Limb (tissue), 2 donors: ENCODE data around the gene CHRM4.
A peak's percentile ranks its signal among the peaks of the same experiment; 100 is the strongest.

Experiments
- DNase-seq, 2 donors: peaks; one replicate each; pipeline ENCODE4 v3.0.0-alpha.2; 2016; ENCODE audit errors: extremely low spot score in 2 of 2

The CHRM4 gene

GRCh38 chr11:46391578-46392420, at the start of gene CHRM4:
CHRM4 (minus strand) TSS chr11:46391776; CDS start chr11:46386557, 5,219 bp downstream.
- peak in 1 of 2 donors; percentile 78 for DNase-seq

DNA sequence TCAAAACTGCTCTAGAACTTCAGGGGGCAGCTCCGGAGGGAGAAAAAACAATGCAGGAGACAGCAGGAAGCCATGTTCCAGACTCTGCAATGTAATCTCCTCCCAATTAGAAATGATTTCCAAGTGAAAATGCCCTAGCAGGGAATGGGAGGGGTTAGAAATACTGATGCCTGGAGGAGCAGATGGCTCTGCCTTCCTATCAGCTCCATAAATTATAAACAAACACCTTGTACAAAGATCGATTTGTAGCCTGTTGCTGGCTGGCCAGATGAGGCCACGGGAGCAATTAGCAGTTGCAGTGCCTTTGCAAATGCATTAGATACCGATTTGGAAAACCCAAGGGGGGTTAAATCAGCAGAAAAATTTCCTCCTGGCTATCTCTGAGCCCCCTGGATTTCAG, 46.6 kb upstream of the CHRM4 start:
- DNase-seq: no peak

DNA sequence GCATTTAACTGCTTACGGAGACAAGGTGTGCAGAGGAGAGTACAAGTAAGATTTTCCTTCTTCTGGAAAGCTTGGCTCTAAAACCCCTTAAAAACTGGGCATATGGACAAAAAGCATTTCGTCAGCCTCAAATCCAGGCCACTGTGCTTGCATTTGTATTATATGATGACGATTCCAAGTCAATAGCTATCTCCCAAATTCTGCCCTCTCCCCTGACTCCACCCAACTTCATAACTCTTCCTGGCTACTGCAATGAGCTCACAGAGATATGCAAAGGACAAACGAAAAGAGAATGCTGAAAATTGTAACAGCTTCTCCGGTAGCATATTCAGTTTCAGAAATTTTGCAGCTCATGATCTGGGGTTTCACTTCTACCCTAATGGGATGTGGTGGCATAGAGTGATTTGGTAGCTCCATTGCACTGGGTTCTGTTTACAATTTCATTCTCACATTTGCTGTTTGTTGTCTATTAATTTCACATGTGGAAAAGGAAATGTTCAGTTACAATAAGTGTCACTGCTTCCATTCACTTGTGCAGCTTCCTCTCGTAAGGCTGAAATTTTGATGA, 45.6 kb upstream of the CHRM4 start:
- no peak for DNase-seq

- no peak for DNase-seq
Measured at GRCh38 chr11:46436113-46436512, 44.5 kb upstream of the CHRM4 start.

DNA sequence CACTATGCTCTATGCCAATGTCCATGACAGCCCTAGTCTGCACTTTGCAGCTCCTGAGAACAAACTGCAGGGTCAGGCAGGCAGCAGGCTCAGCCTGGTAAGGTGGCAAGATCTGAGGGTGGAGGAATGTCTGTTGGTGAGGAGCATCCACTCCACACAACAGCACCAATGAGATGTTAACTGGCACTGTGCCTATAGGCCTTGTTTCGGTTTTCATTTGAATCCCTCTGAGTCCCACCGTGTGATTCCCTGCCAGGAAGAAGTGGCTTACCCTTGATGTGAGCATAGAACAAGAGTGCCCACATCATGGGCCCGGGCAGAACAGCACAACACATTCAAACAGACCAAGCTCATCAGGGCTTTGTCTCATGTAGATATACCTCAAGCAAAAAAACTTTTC, 44.1 kb upstream of the CHRM4 start:
- no peak for DNase-seq

DNA sequence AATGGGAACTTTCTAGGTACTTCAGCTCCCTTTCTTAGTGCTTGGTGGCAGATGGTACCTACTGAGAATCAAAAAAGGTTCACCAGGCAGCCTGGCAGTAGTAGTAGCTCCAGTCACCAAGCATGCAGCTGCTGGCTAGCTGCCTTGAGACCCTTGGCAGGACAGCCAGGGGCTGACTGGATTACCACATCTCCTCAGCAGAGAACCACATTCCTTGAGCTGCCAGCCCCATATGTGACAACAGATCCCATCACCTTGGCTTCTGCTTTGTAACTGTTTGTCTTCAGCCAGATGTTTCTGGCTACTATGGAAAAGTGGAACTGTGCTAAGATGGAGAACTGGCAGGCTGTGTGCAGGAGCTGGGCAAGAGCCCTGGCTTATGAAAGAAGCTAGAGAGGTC, 39.6 kb upstream of the CHRM4 start:
- DNase-seq: no peak

DNA sequence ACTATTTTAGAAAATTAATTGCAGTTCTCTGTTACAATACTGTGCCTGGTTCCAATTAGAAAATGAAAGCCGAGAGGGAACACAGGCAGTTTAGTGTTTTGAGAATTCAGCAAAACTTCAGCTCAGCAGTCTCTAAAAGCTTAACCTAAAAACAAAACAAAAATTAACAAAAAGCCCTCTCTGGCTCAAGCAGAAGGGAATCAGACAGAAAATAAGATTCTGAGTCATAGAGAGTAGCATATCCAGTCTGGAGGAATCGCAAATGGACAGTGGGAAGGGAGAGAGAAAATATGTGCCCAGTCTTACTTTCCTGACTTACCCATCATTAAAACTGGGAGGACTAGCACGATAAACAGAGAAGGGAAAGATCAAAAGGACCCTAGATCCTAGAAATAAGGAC, 38.1 kb upstream of the CHRM4 start:
- no peak for DNase-seq

DNA sequence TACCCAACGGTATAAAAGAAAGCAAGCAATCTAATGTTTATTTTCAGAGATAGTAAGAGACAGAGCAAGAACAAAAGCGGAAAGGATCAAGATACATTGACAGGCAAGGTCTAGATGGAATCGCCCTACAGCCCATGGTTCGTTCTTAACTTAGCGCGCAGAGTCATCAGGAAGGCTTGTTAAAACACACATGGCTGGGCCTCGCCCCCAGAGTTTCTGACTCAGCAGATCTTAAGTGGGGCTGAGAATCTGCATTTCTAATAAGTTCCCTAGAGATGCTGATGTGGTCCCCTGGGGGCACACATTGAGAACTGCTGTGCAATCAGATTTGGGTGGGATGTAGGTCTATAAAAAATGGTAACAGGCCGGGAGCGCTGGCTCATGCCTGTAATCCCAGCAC, 35.8 kb upstream of the CHRM4 start:
- no peak for DNase-seq

DNA sequence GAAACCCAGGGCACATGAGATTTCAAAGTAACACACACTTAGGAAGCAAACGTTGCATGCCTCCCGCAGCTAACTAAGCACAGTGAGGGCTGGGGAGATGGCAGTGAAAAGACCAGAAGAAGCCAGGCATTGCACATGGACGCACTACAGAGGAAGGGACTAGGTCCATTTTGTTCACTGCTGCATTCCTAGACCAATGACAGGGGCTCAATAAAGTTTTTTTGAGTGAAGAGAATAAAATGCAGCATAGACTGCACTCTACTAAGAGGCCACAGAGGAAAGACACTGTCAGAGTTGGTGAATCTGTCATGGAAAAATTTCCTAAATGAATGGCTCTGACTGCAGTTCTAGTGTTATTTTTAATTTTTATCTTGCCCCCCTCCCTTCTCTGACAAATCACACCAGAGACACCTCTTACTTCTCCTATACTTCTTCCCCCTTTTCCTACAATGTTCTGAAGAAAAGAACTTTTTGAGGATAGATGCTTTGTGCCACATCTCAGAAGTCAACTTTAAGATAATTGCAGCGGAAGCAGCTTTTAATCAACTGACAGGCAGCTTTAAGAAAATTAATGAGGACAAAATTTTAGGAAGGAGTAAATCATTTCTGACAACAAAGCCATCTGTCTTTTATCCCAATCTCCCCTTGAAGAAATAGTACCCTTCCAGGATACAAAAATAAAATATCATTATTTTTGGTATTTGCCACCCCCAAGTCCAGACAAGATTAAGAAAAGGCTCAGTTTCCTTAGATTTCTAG, 34.8 kb upstream of the CHRM4 start:
- DNase-seq: no peak

- DNase-seq: no peak
Measured at GRCh38 chr11:46422588-46422987, 31.0 kb upstream of the CHRM4 start.

GRCh38 chr11:46421257-46421880, 29.8 kb upstream of the CHRM4 start:
- DNase-seq: no peak

DNA sequence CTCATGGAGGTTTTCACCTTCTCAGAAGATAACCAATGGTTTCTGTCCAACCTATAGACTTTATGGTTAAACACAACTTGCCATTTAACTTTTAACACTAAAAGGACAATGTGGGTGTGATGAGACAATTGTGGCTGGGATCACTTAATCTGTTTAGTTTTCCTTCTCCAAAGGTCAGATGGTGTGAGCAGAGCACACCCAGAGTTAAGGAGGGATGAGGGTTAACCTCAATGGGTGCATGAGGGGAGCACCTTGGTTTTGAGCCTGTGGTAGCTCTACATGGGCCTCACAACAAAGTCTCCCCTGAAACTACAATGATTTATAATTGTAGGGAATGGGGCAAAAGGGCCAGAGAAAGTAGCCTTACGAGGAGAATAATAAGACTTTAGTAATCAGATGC, 28.9 kb upstream of the CHRM4 start:
- no peak for DNase-seq

DNA sequence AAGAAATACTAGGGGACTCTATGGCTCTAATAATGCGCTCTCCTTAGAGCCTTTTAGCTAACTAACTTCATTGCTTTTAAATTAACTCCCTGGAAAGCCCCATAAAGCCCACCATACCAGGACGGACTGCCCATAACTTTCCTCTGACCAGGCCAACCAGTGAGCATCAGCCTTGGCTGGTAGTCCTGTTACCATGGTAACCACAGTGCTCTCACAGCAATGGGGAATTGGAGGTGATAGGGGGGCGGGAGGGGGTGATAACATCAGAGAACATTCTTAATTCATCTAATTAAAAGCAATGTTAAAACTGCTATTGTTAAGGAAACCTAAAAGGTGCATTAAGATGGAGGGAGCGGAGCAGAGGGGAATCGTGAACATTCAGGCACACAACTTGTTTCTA, 27.2 kb upstream of the CHRM4 start:
- DNase-seq: no peak

GRCh38 chr11:46417711-46418110, 26.1 kb upstream of the CHRM4 start:
- DNase-seq: no peak

- no peak for DNase-seq
Measured at GRCh38 chr11:46414879-46415278, 23.3 kb upstream of the CHRM4 start.

- DNase-seq: peak in 1 of 2 donors; percentile 45
Measured at GRCh38 chr11:46414466-46414796, 22.9 kb upstream of the CHRM4 start.

GRCh38 chr11:46413760-46414465, 22.3 kb upstream of the CHRM4 start:
- DNase-seq: no peak

DNA sequence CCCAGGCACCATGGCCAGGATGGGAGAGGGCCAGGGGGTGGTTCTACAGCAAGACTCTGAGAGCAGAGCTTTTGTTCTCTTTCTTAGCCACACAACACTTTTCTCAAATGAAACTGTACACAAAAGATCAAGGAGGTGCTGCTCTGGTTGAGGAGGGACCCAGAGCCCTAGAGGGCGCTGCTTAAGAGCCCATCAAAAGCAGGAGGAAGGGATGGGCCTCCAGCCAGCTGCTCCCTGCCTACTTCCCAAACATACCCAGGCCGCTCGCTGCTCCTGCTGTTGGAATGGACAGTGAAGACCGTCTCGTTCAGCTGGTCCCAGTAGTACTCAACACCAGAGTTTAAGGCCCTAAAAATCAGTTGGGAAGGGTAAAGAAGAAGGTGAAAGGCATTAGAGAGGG, 18.4 kb upstream of the CHRM4 start:
- no peak for DNase-seq

GRCh38 chr11:46408407-46408986, 16.9 kb upstream of the CHRM4 start:
- no peak for DNase-seq

DNA sequence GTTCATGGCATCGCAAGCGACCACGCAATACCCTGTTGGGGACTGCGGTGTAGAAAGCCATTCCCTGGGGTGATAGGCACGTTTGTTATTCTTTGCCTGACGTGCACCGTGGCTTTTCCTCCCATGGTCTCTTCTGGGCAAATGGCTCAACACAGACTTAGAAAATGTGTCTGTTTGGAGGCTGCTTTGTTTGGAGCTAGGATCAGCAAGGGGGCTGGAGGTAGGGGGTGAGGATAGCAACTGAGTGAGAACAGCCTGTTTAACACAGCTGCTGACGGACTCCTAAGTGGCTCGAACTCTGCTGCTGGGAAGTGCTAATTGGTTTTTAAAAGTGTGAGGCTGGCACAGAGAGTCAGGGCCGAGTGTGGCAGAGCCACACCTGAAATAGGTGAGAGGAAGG, 16.1 kb upstream of the CHRM4 start:
- DNase-seq: no peak

GRCh38 chr11:46404476-46405017, 13.0 kb upstream of the CHRM4 start:
- no peak for DNase-seq
